H1 (cell line): ENCODE results near the gene ARHGAP10. TPM values are rescaled to one million over a fixed set of nuclear protein-coding genes. Genes with fewer than 3 reads are reported as not detected.

Source experiments
- ASH2L ChIP-seq: fragments of 200-600, 300-600 bp; sonication (generic); IDR thresholded peaks from one replicate; pipeline ENCODE4 v1.7.1; 2017; ENCODE audit warnings: low read length
- CHD2 ChIP-seq: IDR thresholded peaks from 2 replicates; pipeline ENCODE4 v1.6.1; 2012; ENCODE audit warnings: low read length, improper control_type of control experiment
- CHD7 ChIP-seq: fragments of 300-600 bp; sonication (generic); IDR thresholded peaks from 2 replicates; pipeline ENCODE4 v1.7.1; 2012; ENCODE audit warnings: low read length, moderate library complexity, mild to moderate bottlenecking, inconsistent platforms; ENCODE audit not compliant: insufficient replicate concordance
- CTBP2 ChIP-seq: IDR thresholded peaks from 2 replicates; pipeline ENCODE4 v1.7.0; 2011; ENCODE audit warnings: borderline replicate concordance, mild to moderate bottlenecking, moderate library complexity, mixed read lengths, low read length; ENCODE audit not compliant: insufficient read depth, insufficient read length
- EZH2 ChIP-seq: fragments of 200-600 bp; sonication (generic); IDR thresholded peaks from 2 replicates; pipeline ENCODE4 v1.7.1; 2012; ENCODE audit warnings: low read depth, mild to moderate bottlenecking, moderate library complexity, low read length, inconsistent platforms; ENCODE audit not compliant: severe bottlenecking
- FOSL1 ChIP-seq: IDR thresholded peaks from 2 replicates; pipeline ENCODE4 v1.6.1; 2011; ENCODE audit warnings: mild to moderate bottlenecking, low read depth, low read length, moderate library complexity; ENCODE audit not compliant: insufficient read depth
- YY1 ChIP-seq: IDR thresholded peaks from 2 replicates; pipeline ENCODE4 v1.6.1; 2011; ENCODE audit warnings: low read depth, mild to moderate bottlenecking, low read length
- polyA plus RNA-seq, 7 experiments: library from polyadenylated mRNA; depleted of rRNA in 3 of 7; stranded (reverse) in 5 of 7; unstranded in 2 of 7; fragments of >200 nt in 5 of 7; fragments of 200-250 nt in 2 of 7; gene quantifications; 1 replicate in 5 of 7; 2 replicates in 1 of 7; 4 replicates in 1 of 7; pipeline versions ENCODE4 v1.2.1 to v1.2.3, GENCODE V29; 2011 to 2013; ENCODE audit warnings: missing spikeins in 2 of 7, mixed read lengths in 2 of 7
- total RNA-seq: library from RNA; stranded (reverse); fragmentation: NEBNext Ultra II Directional; extraction: Animal tissue kit (Norgen Biotek cat#: 25700); gene quantifications from 2 replicates; pipeline ENCODE4 v1.2.1, GENCODE V29; 2021

The ARHGAP10 gene
- total and polyA plus RNA-seq, 2 of the 8 experiments (the other 6 are each of a cell fraction or from before 2014, with no cell fraction given), result 3.7 to 6.1 TPM

GRCh38 chr4:148061141-148061481 is 329.2 kb downstream of the ARHGAP10 start (continued):
- TF ChIP-seq EZH2, result no peak
- TF ChIP-seq ASH2L, result no peak
- no peak for TF ChIP-seq CHD2
- no peak for TF ChIP-seq CTBP2
- no peak for TF ChIP-seq FOSL1
- TF ChIP-seq CHD7, result no peak
- TF ChIP-seq YY1, result no peak
